ENCODE results near the gene FEN1. TPM values are rescaled to one million over a fixed set of nuclear protein-coding genes. Genes with fewer than 3 reads are reported as not detected.

Gene FEN1
- total RNA-seq, 1 experiment from 2014 or later = 89.5 TPM

DNA sequence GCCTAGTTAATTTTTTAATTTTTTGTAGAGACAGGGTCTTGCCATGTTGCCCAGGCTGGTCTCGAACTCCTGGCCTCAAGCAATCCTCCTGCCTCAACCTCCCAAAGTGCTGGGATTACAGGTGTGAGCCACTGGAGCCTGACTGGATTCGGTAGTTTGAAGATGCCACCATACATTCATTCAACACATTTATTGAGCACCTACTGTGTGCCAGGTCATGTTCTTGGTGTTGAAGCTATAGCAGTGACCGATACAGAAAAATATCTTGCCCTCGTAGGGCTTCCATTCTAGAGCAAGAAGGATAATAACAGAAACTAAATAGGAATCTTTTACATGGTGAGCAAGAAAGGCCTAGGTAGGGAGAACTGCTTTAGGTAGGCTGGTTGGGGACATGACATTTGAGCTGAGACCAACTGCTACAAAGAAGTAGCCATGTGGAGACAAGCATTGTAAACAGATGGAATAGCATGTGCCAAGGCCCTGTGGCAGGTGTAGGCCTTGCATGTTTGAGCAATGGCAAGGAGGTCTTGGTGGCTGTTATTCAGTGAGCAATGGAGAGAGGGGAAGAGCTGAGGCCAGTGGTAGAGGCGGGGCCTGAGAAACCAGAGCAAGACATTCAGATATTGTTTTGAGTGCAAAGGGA is 42.0 kb upstream of the FEN1 start:
- DNase-seq (ENCODE audit: low read depth, low spot score) (no peak), ATAC-seq (no peak)
- Histone ChIP-seq H3K4me2 (ENCODE audit: low read length) (no peak overlapping the region), H3K9me2 (ENCODE audit: insufficient read depth) (no peaks in the 10 kb centered on the region), H4K20me1 (ENCODE audit: insufficient read depth) (no peaks in the 10 kb centered on the region), H3K79me2 (ENCODE audit: insufficient read depth, low read length) (peaks cover 30% of the 10 kb centered on the region; the same call in 1 of the 2 replicates), H3K9me3 (ENCODE audit: control insufficient read depth in 1 of 2, insufficient read depth in 1 of 2, low read depth in 1 of 2, low read length in 2 of 2) (no peaks in the 10 kb centered on the region), H3K27me3 (ENCODE audit: insufficient read depth, low read length) (no peaks in the 10 kb centered on the region), H3K36me3 (ENCODE audit: control insufficient read depth in 1 of 2, insufficient read depth in 2 of 2, low read length in 2 of 2) (no peaks in the 10 kb centered on the region), H3K9ac (ENCODE audit: low read length) (no peak overlapping the region), H3K27ac (ENCODE audit: low read depth, low read length) (no peak overlapping the region), H2AFZ (ENCODE audit: low read depth, low read length, poor library complexity, severe bottlenecking) (no peak overlapping the region), H3K4me3 (replicated peaks in 1 of 2; ENCODE audit: low read depth in 1 of 2, low read length in 2 of 2) (no peak overlapping the region), H3K4me1 (ENCODE audit: control insufficient read depth in 1 of 2, insufficient read depth in 2 of 2, low read length in 2 of 2) (peaks cover 15 to 54% of the 10 kb centered on the region in 2 experiments)
- POLR2A ChIA-PET = no interaction called here
- RAD21 ChIA-PET (ENCODE audit: low non-redundant PET in 1 of 2, low total read pairs in 2 of 2, uncharacterized antibody in 2 of 2, unreplicated experiment in 2 of 2) = no interaction called here
- CTCF ChIA-PET = interaction anchor here (1.5 kb wide), 1 partner anchor 11 kb away, joined by 3 read pairs; no protein-coding TSS in a partner anchor
- no peak for TF ChIP-seq POLR2AphosphoS5 (IDR thresholded peaks at IDR 0.05; ENCODE audit: low read depth, low read length)
- no peak for TF ChIP-seq YY1 (IDR thresholded peaks at IDR 0.05; ENCODE audit: extremely low read depth, insufficient replicate concordance, low read depth, low read length)
- no peak for TF ChIP-seq EZH2 (IDR thresholded peaks at IDR 0.05)
- TF ChIP-seq, protein P1, sequence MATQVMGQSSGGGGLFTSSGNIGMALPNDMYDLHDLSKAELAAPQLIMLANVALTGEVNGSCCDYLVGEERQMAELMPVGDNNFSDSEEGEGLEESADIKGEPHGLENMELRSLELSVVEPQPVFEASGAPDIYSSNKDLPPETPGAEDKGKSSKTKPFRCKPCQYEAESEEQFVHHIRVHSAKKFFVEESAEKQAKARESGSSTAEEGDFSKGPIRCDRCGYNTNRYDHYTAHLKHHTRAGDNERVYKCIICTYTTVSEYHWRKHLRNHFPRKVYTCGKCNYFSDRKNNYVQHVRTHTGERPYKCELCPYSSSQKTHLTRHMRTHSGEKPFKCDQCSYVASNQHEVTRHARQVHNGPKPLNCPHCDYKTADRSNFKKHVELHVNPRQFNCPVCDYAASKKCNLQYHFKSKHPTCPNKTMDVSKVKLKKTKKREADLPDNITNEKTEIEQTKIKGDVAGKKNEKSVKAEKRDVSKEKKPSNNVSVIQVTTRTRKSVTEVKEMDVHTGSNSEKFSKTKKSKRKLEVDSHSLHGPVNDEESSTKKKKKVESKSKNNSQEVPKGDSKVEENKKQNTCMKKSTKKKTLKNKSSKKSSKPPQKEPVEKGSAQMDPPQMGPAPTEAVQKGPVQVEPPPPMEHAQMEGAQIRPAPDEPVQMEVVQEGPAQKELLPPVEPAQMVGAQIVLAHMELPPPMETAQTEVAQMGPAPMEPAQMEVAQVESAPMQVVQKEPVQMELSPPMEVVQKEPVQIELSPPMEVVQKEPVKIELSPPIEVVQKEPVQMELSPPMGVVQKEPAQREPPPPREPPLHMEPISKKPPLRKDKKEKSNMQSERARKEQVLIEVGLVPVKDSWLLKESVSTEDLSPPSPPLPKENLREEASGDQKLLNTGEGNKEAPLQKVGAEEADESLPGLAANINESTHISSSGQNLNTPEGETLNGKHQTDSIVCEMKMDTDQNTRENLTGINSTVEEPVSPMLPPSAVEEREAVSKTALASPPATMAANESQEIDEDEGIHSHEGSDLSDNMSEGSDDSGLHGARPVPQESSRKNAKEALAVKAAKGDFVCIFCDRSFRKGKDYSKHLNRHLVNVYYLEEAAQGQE (IDR thresholded peaks at IDR 0.05; ENCODE audit: low read depth) = no peak
- no peak for TF ChIP-seq ELF1 (IDR thresholded peaks at IDR 0.05; ENCODE audit: borderline replicate concordance, low read depth)
- no peak for TF ChIP-seq SIN3A (IDR thresholded peaks at IDR 0.05; ENCODE audit: low read depth)
- TF ChIP-seq, protein P2, sequence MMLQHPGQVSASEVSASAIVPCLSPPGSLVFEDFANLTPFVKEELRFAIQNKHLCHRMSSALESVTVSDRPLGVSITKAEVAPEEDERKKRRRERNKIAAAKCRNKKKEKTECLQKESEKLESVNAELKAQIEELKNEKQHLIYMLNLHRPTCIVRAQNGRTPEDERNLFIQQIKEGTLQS (IDR thresholded peaks at IDR 0.05) = no peak
- no peak for TF ChIP-seq POLR2A (IDR thresholded peaks at IDR 0.05; ENCODE audit: borderline replicate concordance, extremely low read depth, insufficient read depth, insufficient read length)
- no peak for TF ChIP-seq CBX3 (IDR thresholded peaks at IDR 0.05; ENCODE audit: low read depth)
- TF ChIP-seq SP1 (IDR thresholded peaks at IDR 0.05; ENCODE audit: low read depth) = no peak
- TF ChIP-seq, protein P3, sequence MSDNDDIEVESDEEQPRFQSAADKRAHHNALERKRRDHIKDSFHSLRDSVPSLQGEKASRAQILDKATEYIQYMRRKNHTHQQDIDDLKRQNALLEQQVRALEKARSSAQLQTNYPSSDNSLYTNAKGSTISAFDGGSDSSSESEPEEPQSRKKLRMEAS (IDR thresholded peaks at IDR 0.05) = no peak
- no peak for TF ChIP-seq JUND (IDR thresholded peaks at IDR 0.05)
- TF ChIP-seq, protein P4, sequence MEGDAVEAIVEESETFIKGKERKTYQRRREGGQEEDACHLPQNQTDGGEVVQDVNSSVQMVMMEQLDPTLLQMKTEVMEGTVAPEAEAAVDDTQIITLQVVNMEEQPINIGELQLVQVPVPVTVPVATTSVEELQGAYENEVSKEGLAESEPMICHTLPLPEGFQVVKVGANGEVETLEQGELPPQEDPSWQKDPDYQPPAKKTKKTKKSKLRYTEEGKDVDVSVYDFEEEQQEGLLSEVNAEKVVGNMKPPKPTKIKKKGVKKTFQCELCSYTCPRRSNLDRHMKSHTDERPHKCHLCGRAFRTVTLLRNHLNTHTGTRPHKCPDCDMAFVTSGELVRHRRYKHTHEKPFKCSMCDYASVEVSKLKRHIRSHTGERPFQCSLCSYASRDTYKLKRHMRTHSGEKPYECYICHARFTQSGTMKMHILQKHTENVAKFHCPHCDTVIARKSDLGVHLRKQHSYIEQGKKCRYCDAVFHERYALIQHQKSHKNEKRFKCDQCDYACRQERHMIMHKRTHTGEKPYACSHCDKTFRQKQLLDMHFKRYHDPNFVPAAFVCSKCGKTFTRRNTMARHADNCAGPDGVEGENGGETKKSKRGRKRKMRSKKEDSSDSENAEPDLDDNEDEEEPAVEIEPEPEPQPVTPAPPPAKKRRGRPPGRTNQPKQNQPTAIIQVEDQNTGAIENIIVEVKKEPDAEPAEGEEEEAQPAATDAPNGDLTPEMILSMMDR (IDR thresholded peaks at IDR 0.05 in 2 of 3, conservative IDR thresholded peaks at IDR 0.05 in 1 of 3; ENCODE audit: borderline replicate concordance in 1 of 3, insufficient read depth in 1 of 3, low read depth in 2 of 3, low read length in 2 of 3) = no peak
- TF ChIP-seq FOSL1 (IDR thresholded peaks at IDR 0.05; ENCODE audit: low read depth) = no peak
- no peak for TF ChIP-seq EZH2phosphoT487 (IDR thresholded peaks at IDR 0.05; ENCODE audit: borderline replicate concordance)
- TF ChIP-seq TCF7L2 (IDR thresholded peaks at IDR 0.05; ENCODE audit: borderline replicate concordance, extremely low read depth, insufficient read depth, insufficient read length) = no peak
- no TSS peak for BruUV-seq (replicated peaks)
- intact Hi-C loops (cut with micrococcal nuclease) = no loop called here

All from HCT116 (cell line).